GM12891 (cell line): ENCODE data around the gene VWA8.
A peak's percentile ranks its signal among the peaks of the same experiment; 100 is the strongest.
"Not testable (repeated sequence)": the region's sequence is repeated elsewhere in the genome, so short reads cannot be mapped to it uniquely, and the experiment has no call there.

ENCODE experiments used
- DNase-seq: peaks from one replicate; pipeline ENCODE4 v3.0.0; 2011; ENCODE audit warnings: low spot score; ENCODE audit not compliant: insufficient read length
- FAIRE-seq: peaks from 2 replicates; lab custom pipeline; 2011; peaks lifted over from hg19 to GRCh38; lab: Jason Lieb, UNC
- PAX5 ChIP-seq: IDR thresholded peaks from 2 replicates; pipeline ENCODE4 v1.6.1; 2011; ENCODE audit warnings: low read length, moderate library complexity, mild to moderate bottlenecking; ENCODE audit not compliant: insufficient read depth, severe bottlenecking
- POLR2A ChIP-seq: IDR thresholded peaks from 2 replicates; pipeline ENCODE4 v1.6.1; 2011; ENCODE audit warnings: low read depth, low read length, control low read depth
- POLR2AphosphoS5 ChIP-seq: IDR thresholded peaks from 2 replicates; pipeline ENCODE4 v1.6.1; 2011; ENCODE audit warnings: low read depth, low read length, control low read depth
- POU2F2 ChIP-seq: IDR thresholded peaks from 2 replicates; pipeline ENCODE4 v1.6.1; 2011; ENCODE audit warnings: low read depth, mild to moderate bottlenecking, control low read depth, low read length, moderate library complexity
- SPI1 ChIP-seq: IDR thresholded peaks from 2 replicates; pipeline ENCODE4 v1.6.1; 2011; ENCODE audit warnings: low read depth, low read length, control low read depth
- TAF1 ChIP-seq: IDR thresholded peaks from 2 replicates; pipeline ENCODE4 v1.6.1; 2011; ENCODE audit warnings: low read depth, low read length, control low read depth

VWA8 gene

GRCh38 chr13:41654796-41655195 lies 306.1 kb downstream of the VWA8 start:
- TF ChIP-seq POLR2AphosphoS5: no peak
- TF ChIP-seq SPI1: no peak
- no peak for FAIRE-seq
- no peak for DNase-seq

GRCh38 chr13:41652735-41653361 lies 308.1 kb downstream of the VWA8 start:
- FAIRE-seq (peak; percentile 45), DNase-seq (peak; percentile 4)
- no peak for TF ChIP-seq TAF1
- TF ChIP-seq SPI1: no peak
- TF ChIP-seq PAX5: no peak
- no peak for TF ChIP-seq POU2F2
- TF ChIP-seq POLR2A: no peak
- no peak for TF ChIP-seq POLR2AphosphoS5

- DNase-seq: no peak
Measured at GRCh38 chr13:41651413-41652058, 309.4 kb downstream of the VWA8 start.

GRCh38 chr13:41650706-41651105 lies 310.2 kb downstream of the VWA8 start:
- no peak for DNase-seq
- no peak for TF ChIP-seq POLR2AphosphoS5
- no peak for TF ChIP-seq POLR2A
- no peak for TF ChIP-seq SPI1
- no peak for TF ChIP-seq TAF1
- no peak for TF ChIP-seq POU2F2
- no peak for TF ChIP-seq PAX5
- peak; percentile 33 for FAIRE-seq

More at GRCh38 chr13:41651413-41652058, 309.4 kb downstream of the VWA8 start:
- no peak for FAIRE-seq
- TF ChIP-seq POU2F2: no peak

- DNase-seq: no peak
- no peak for FAIRE-seq
- TF ChIP-seq POLR2AphosphoS5 (no peak), TAF1 (no peak), SPI1 (no peak), PAX5 (no peak), POU2F2 (no peak), POLR2A (no peak)
Measured at GRCh38 chr13:41649659-41650058, 311.2 kb downstream of the VWA8 start.

- no peak for FAIRE-seq
- TF ChIP-seq POLR2A: no peak
- no peak for TF ChIP-seq SPI1
- TF ChIP-seq POU2F2: no peak
- TF ChIP-seq TAF1: no peak
- no peak for TF ChIP-seq PAX5
- TF ChIP-seq POLR2AphosphoS5: no peak
Measured at GRCh38 chr13:41648314-41648935, 312.5 kb downstream of the VWA8 start.

GRCh38 chr13:41647699-41648313 lies 313.1 kb downstream of the VWA8 start:
- not testable (repeated sequence) for FAIRE-seq, DNase-seq

More at GRCh38 chr13:41648314-41648935, 312.5 kb downstream of the VWA8 start:
- DNase-seq: no peak

- no peak for TF ChIP-seq POU2F2
- TF ChIP-seq SPI1: no peak
- no peak for TF ChIP-seq PAX5
- no peak for TF ChIP-seq POLR2AphosphoS5
- TF ChIP-seq TAF1: no peak
- no peak for TF ChIP-seq POLR2A
- FAIRE-seq (peak; percentile 26), DNase-seq (no peak)
Measured at GRCh38 chr13:41645331-41645730, 315.6 kb downstream of the VWA8 start.

GRCh38 chr13:41644742-41645141 lies 316.2 kb downstream of the VWA8 start:
- no peak for DNase-seq
- TF ChIP-seq POLR2AphosphoS5 (no peak), POU2F2 (no peak), PAX5 (no peak), TAF1 (no peak)
- no peak for FAIRE-seq

- TF ChIP-seq POU2F2: no peak
- TF ChIP-seq POLR2A: no peak
- TF ChIP-seq TAF1: no peak
- no peak for TF ChIP-seq SPI1
- TF ChIP-seq PAX5: no peak
- TF ChIP-seq POLR2AphosphoS5: no peak
- peak; percentile 66 for FAIRE-seq
- no peak for DNase-seq
Measured at GRCh38 chr13:41643507-41643906, 317.4 kb downstream of the VWA8 start.
